ENCODE results near the gene CYB561D2. TPM values are rescaled to one million over a fixed set of nuclear protein-coding genes. Genes with fewer than 3 reads are reported as not detected.

CYB561D2 gene
- total and polyA plus RNA-seq, 2 of the 13 experiments (the other 11 are each of a cell fraction or from before 2014, with no cell fraction given) = 11.1 to 17.2 TPM

- TF ChIP-seq GLMP (CRISPR knock-in tag; IDR thresholded peaks at IDR 0.05; ENCODE audit: borderline replicate concordance) (no peak), ZNF816 (CRISPR knock-in tag; IDR thresholded peaks at IDR 0.05; ENCODE audit: borderline replicate concordance) (no peak), HINFP (CRISPR knock-in tag; IDR thresholded peaks at IDR 0.05; ENCODE audit: low read depth) (no peak; the same call in 1 of the 2 replicates), NFYC (CRISPR knock-in tag; IDR thresholded peaks at IDR 0.05) (no peak), ZC3H13 (CRISPR knock-in tag; IDR thresholded peaks at IDR 0.05) (no peak), ZNF724P (CRISPR knock-in tag; IDR thresholded peaks at IDR 0.05; ENCODE audit: borderline replicate concordance) (0 out of 2 replicates have a peak, but pooled peaks have one; percentile 56), SALL1 (CRISPR knock-in tag; IDR thresholded peaks at IDR 0.05) (peak; percentile 64), MAF1 (CRISPR knock-in tag; IDR thresholded peaks at IDR 0.05; ENCODE audit: borderline replicate concordance) (no peak; the same call in 1 of the 2 replicates), ZBTB8A (CRISPR knock-in tag; IDR thresholded peaks at IDR 0.05; ENCODE audit: borderline replicate concordance, low read depth) (no peak), ZNF264 (CRISPR knock-in tag; IDR thresholded peaks at IDR 0.05) (no peak), HNRNPLL (IDR thresholded peaks at IDR 0.05; ENCODE audit: low read depth, low read length, poor library complexity, severe bottlenecking) (peak; percentile 14), ZNF547 (CRISPR knock-in tag; IDR thresholded peaks at IDR 0.05) (no peak), JARID2 (CRISPR knock-in tag; IDR thresholded peaks at IDR 0.05; ENCODE audit: insufficient replicate concordance) (no peak), SUZ12 (IDR thresholded peaks at IDR 0.05; ENCODE audit: low read depth, low read length) (no peak), SPEN (CRISPR knock-in tag; IDR thresholded peaks at IDR 0.05; ENCODE audit: low read depth) (peak; percentile 62), FOXP1 (IDR thresholded peaks at IDR 0.05) (no peak), FOXP1 (CRISPR knock-in tag; IDR thresholded peaks at IDR 0.05) (no peak), REST (IDR thresholded peaks at IDR 0.05; ENCODE audit: borderline replicate concordance in 1 of 2, low read depth in 1 of 2, low read length in 2 of 2) (no peak), SNAI1 (CRISPR knock-in tag; IDR thresholded peaks at IDR 0.05; ENCODE audit: borderline replicate concordance) (0 out of 2 replicates have a peak, but pooled peaks have one; percentile 30), ATRX (CRISPR knock-in tag; IDR thresholded peaks at IDR 0.05; ENCODE audit: borderline replicate concordance) (no peak), SP5 (CRISPR knock-in tag; IDR thresholded peaks at IDR 0.05; ENCODE audit: borderline replicate concordance, low read depth) (peak; percentile 95), SRSF1 (optimal IDR thresholded peaks at IDR 0.05; ENCODE audit: low read depth, low read length) (peak; percentile 21), EP300 (IDR thresholded peaks at IDR 0.05; ENCODE audit: low read depth in 2 of 2, low read length in 2 of 2) (peak in 1 of 2 experiments; percentile 64; a peak in 1 of 4 replicates), EP300 (CRISPR knock-in tag; IDR thresholded peaks at IDR 0.05; ENCODE audit: borderline replicate concordance) (no peak), ZNF616 (CRISPR knock-in tag; IDR thresholded peaks at IDR 0.05; ENCODE audit: low read depth) (no peak; the same call in 1 of the 2 replicates)
Observed at GRCh38 chr3:50321336-50322114, 29.1 kb upstream of the CYB561D2 start (continued).
